K562 (cell line): ENCODE results near the gene GABRR1. TPM values are rescaled to one million over a fixed set of nuclear protein-coding genes. Genes with fewer than 3 reads are reported as not detected.

Experiments used
- CTCF ChIP-seq, 3 experiments: IDR thresholded peaks in 2 of 3; conservative IDR thresholded peaks in 1 of 3; 2 replicates each; pipeline ENCODE4 v1.5.1; 2011 to 2012; ENCODE audit warnings: low read length in 3 of 3, mild to moderate bottlenecking in 3 of 3, control low read depth in 2 of 3, improper control_type of control experiment in 1 of 3, inconsistent platforms in 1 of 3, low read depth in 1 of 3, mixed read lengths in 1 of 3, moderate library complexity in 1 of 3; ENCODE audit not compliant: insufficient read depth in 2 of 3
- polyA plus RNA-seq, 8 experiments: library from polyadenylated mRNA; depleted of rRNA in 4 of 8; stranded (reverse) in 5 of 8; unstranded in 3 of 8; fragments of >200 nt; fragmentation: Nextera tagmentation in 2 of 8; fragmentation: Illumina TruSeq in 1 of 8; extraction: Ambion mirVana in 2 of 8; extraction: Trizol in 1 of 8; gene quantifications; 2 replicates each; pipeline versions ENCODE4 v1.2.1 to v1.2.3, GENCODE V29; 2011 to 2014; ENCODE audit warnings: inconsistent platforms in 1 of 8, missing spikeins in 1 of 8
- total RNA-seq, 7 experiments: library from RNA; depleted of rRNA in 6 of 7; stranded (reverse); fragments of >200 nt in 6 of 7; fragmentation: Illumina TruSeq in 2 of 7; extraction: Trizol in 2 of 7; gene quantifications; 2 replicates each; pipeline versions ENCODE4 v1.2.1 to v1.2.3, GENCODE V29; 2011 to 2021; ENCODE audit warnings: low replicate concordance in 1 of 7
- TF ChIP-seq, protein P1 (sequence below), 2 experiments: fragments of 450-650 bp; formaldehyde crosslinking in 1 of 2; IDR thresholded peaks; 2 replicates each; pipeline versions ENCODE4 v1.4.0 to v1.6.1; 2014 to 2020; ENCODE audit warnings: mild to moderate bottlenecking in 2 of 2, borderline replicate concordance in 1 of 2, low read depth in 1 of 2

The GABRR1 gene
- total and polyA plus RNA-seq, 9 of the 15 experiments (the other 6 are each of a cell fraction or from before 2014, with no cell fraction given): not detected

GRCh38 chr6:89242574-89243330 is 25.6 kb upstream of the GABRR1 start (continued):
- TF ChIP-seq, protein P1, sequence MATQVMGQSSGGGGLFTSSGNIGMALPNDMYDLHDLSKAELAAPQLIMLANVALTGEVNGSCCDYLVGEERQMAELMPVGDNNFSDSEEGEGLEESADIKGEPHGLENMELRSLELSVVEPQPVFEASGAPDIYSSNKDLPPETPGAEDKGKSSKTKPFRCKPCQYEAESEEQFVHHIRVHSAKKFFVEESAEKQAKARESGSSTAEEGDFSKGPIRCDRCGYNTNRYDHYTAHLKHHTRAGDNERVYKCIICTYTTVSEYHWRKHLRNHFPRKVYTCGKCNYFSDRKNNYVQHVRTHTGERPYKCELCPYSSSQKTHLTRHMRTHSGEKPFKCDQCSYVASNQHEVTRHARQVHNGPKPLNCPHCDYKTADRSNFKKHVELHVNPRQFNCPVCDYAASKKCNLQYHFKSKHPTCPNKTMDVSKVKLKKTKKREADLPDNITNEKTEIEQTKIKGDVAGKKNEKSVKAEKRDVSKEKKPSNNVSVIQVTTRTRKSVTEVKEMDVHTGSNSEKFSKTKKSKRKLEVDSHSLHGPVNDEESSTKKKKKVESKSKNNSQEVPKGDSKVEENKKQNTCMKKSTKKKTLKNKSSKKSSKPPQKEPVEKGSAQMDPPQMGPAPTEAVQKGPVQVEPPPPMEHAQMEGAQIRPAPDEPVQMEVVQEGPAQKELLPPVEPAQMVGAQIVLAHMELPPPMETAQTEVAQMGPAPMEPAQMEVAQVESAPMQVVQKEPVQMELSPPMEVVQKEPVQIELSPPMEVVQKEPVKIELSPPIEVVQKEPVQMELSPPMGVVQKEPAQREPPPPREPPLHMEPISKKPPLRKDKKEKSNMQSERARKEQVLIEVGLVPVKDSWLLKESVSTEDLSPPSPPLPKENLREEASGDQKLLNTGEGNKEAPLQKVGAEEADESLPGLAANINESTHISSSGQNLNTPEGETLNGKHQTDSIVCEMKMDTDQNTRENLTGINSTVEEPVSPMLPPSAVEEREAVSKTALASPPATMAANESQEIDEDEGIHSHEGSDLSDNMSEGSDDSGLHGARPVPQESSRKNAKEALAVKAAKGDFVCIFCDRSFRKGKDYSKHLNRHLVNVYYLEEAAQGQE (IDR thresholded peaks at IDR 0.05; ENCODE audit: borderline replicate concordance): peak; percentile 73; the same call in 1 of the 2 replicates
- TF ChIP-seq, protein P1 (CRISPR knock-in tag; IDR thresholded peaks at IDR 0.05; ENCODE audit: low read depth): no peak
- TF ChIP-seq CTCF (IDR thresholded peaks at IDR 0.05 in 2 of 3, conservative IDR thresholded peaks at IDR 0.05 in 1 of 3; ENCODE audit: insufficient read depth in 2 of 3, low read depth in 1 of 3, low read length in 3 of 3): peak; percentile 45 to 68 (median 55); a peak in 4 of 6 replicates
